IMR-90 (cell line): ENCODE results near the gene RBM48. TPM values are rescaled to one million over a fixed set of nuclear protein-coding genes. Genes with fewer than 3 reads are reported as not detected.

Experiments used
- ATAC-seq: fragments of 200-7000 bp; cut with Tn5 transposase; 2 replicates; pipeline ENCODE4 v1.9.1; 2020; ENCODE audit warnings: low read depth, mild to moderate bottlenecking, moderate library complexity
- BruUV-seq: library from RNA; stranded (reverse); fragments of 400-500 nt; replicated peaks from 2 replicates; lab custom pipeline; 2021; lab: Mats Ljungman, UMichigan
- CTCF ChIA-PET: fragments of 300-600 bp; formaldehyde crosslinking; extraction: SDS; loops from one replicate; lab custom pipeline; 2021; ENCODE audit warnings: antibody characterized with exemption; lab: Yijun Ruan, JAX
- POLR2A ChIA-PET: fragments of 300-600 bp; sonication (Branson Sonifier 250); formaldehyde crosslinking; loops from one replicate; lab custom pipeline; 2022; ENCODE audit warnings: antibody characterized with exemption; ENCODE audit not compliant: unreplicated experiment; lab: Charles Lee
- DNase-seq: peaks from one replicate; pipeline ENCODE4 v3.0.0; 2013
- H2AFZ ChIP-seq: replicated peaks from 2 replicates; pipeline ENCODE3; 2013; ENCODE audit warnings: low read length, mild to moderate bottlenecking; ENCODE audit not compliant: poor library complexity
- H2AK5ac ChIP-seq: 2 replicates; pipeline ENCODE4 v1.6.1; 2013; ENCODE audit warnings: low read depth, low read length, inconsistent platforms
- H2AK9ac ChIP-seq: replicated peaks from 2 replicates; pipeline ENCODE3; 2013; ENCODE audit warnings: mild to moderate bottlenecking, low read depth, low read length, moderate library complexity; ENCODE audit not compliant: poor library complexity
- H2BK120ac ChIP-seq: 2 replicates; pipeline ENCODE4 v1.6.1; 2013; ENCODE audit warnings: low read depth, low read length, inconsistent platforms
- H2BK15ac ChIP-seq: 3 replicates; pipeline ENCODE4 v1.6.1; 2013; ENCODE audit warnings: low read depth, low read length, inconsistent platforms
- H2BK20ac ChIP-seq: 2 replicates; pipeline ENCODE4 v1.6.1; 2013; ENCODE audit warnings: low read depth, mild to moderate bottlenecking, inconsistent platforms, low read length, moderate library complexity
- H2BK5ac ChIP-seq: 2 replicates; pipeline ENCODE4 v1.6.1; 2013; ENCODE audit warnings: mild to moderate bottlenecking, low read depth, low read length, inconsistent platforms; ENCODE audit not compliant: poor library complexity, severe bottlenecking
- H3K14ac ChIP-seq: replicated peaks from 2 replicates; pipeline ENCODE4 v1.6.1; 2013; ENCODE audit warnings: low read depth, low read length, inconsistent platforms
- H3K18ac ChIP-seq: 2 replicates; pipeline ENCODE4 v1.6.1; 2013; ENCODE audit warnings: low read depth, low read length, control low read depth
- H3K23ac ChIP-seq: 2 replicates; pipeline ENCODE4 v1.6.1; 2013; ENCODE audit warnings: low read depth, low read length, inconsistent platforms
- H3K27ac ChIP-seq: 2 replicates; pipeline ENCODE4 v1.5.1; 2013; ENCODE audit warnings: mild to moderate bottlenecking, control low read depth, low read length; ENCODE audit not compliant: insufficient read depth
- H3K27me3 ChIP-seq: 2 replicates; pipeline ENCODE4 v1.6.1; 2013; ENCODE audit warnings: low read length; ENCODE audit not compliant: control insufficient read depth, insufficient read depth
- H3K36me3 ChIP-seq: 2 replicates; pipeline ENCODE4 v1.6.1; 2013; ENCODE audit warnings: low read length, mixed read lengths; ENCODE audit not compliant: control insufficient read depth, insufficient read depth
- H3K4ac ChIP-seq: 2 replicates; pipeline ENCODE4 v1.6.1; 2013; ENCODE audit warnings: low read depth, low read length, inconsistent platforms
- H3K4me1 ChIP-seq: 2 replicates; pipeline ENCODE4 v1.6.1; 2013; ENCODE audit warnings: low read length, mixed read lengths; ENCODE audit not compliant: control insufficient read depth, insufficient read depth
- H3K4me2 ChIP-seq: 2 replicates; pipeline ENCODE4 v1.6.1; 2013; ENCODE audit warnings: low read depth, mild to moderate bottlenecking, control low read depth, low read length, moderate library complexity
- H3K4me3 ChIP-seq: 2 replicates; pipeline ENCODE4 v1.5.1; 2013; ENCODE audit warnings: low read depth, mild to moderate bottlenecking, control low read depth, low read length, moderate library complexity; ENCODE audit not compliant: insufficient read depth
- H3K56ac ChIP-seq: 2 replicates; pipeline ENCODE4 v1.6.1; 2013; ENCODE audit warnings: low read length, inconsistent platforms; ENCODE audit not compliant: insufficient read depth; ENCODE audit errors: extremely low read depth
- H3K79me1 ChIP-seq, 2 experiments: 2 replicates each; pipeline ENCODE4 v1.6.1; 2013; ENCODE audit warnings: low read length in 2 of 2, inconsistent platforms in 1 of 2, low read depth in 1 of 2
- H3K9ac ChIP-seq: 2 replicates; pipeline ENCODE4 v1.6.1; 2013; ENCODE audit warnings: low read depth, low read length, control low read depth
- H3K9me1 ChIP-seq: 2 replicates; pipeline ENCODE4 v1.6.1; 2013; ENCODE audit warnings: low read length, inconsistent platforms; ENCODE audit not compliant: insufficient read depth
- H3K9me3 ChIP-seq: 2 replicates; pipeline ENCODE4 v1.6.1; 2013; ENCODE audit warnings: low read length; ENCODE audit not compliant: control insufficient read depth, insufficient read depth
- H4K20me1 ChIP-seq: 2 replicates; pipeline ENCODE4 v1.6.1; 2013; ENCODE audit warnings: low read length, inconsistent platforms; ENCODE audit not compliant: insufficient read depth
- H4K5ac ChIP-seq: 2 replicates; pipeline ENCODE4 v1.6.1; 2013; ENCODE audit warnings: mild to moderate bottlenecking, low read depth, low read length, control low read depth
- H4K8ac ChIP-seq, 2 experiments: 2 replicates each; pipeline ENCODE4 v1.6.1; 2013; ENCODE audit warnings: low read depth in 2 of 2, low read length in 2 of 2, control low read depth in 1 of 2, inconsistent platforms in 1 of 2
- H4K91ac ChIP-seq: 2 replicates; pipeline ENCODE4 v1.6.1; 2013; ENCODE audit warnings: low read depth, low read length, inconsistent platforms; ENCODE audit not compliant: insufficient read depth
- CEBPB ChIP-seq: IDR thresholded peaks from 2 replicates; pipeline ENCODE4 v1.6.1; 2012; ENCODE audit warnings: low read depth, low read length, improper control_type of control experiment
- MXI1 ChIP-seq: IDR thresholded peaks from 2 replicates; pipeline ENCODE4 v1.6.1; 2012; ENCODE audit warnings: low read depth, mild to moderate bottlenecking, low read length, moderate library complexity, borderline replicate concordance
- NFE2L2 ChIP-seq: fragments of 150-350 bp; IDR thresholded peaks from 2 replicates; pipeline ENCODE4 v1.6.1; 2016; ENCODE audit warnings: low read depth, mild to moderate bottlenecking, low read length
- RFX5 ChIP-seq: IDR thresholded peaks from 2 replicates; pipeline ENCODE4 v1.8.0; 2012; ENCODE audit warnings: low read depth, mild to moderate bottlenecking, low read length, moderate library complexity
- WGBS, 2 experiments: methylation state at CpG; one replicate each; pipeline versions ENCODE4 v1.1.5 to v1.1.7; 2013; ENCODE audit warnings: missing lambda C conversion rate in 2 of 2; ENCODE audit not compliant: insufficient read length in 1 of 2; ENCODE audit errors: extremely low coverage in 2 of 2; 5-methylcytosine and 5-hydroxymethylcytosine counted together
- dilution Hi-C: fragments of 300-500 bp; cut with HindIII; formaldehyde crosslinking; loops from one replicate; pipeline ENCODE4 v1.14.3; 2018; ENCODE audit warnings: low sequenced_read_pairs; ENCODE audit not compliant: unreplicated experiment
- in situ Hi-C: fragments of 300-500 bp; cut with MboI; formaldehyde crosslinking; loops from 3 replicates; pipeline ENCODE4 v1.14.3; 2019; ENCODE audit warnings: low sequenced_read_pairs, inconsistent platforms, mixed read lengths
- intact Hi-C: fragments of 100-400 bp; cut with micrococcal nuclease; formaldehyde crosslinking; loops from 2 replicates; pipeline ENCODE4 v1.10.0; 2022
- polyA plus RNA-seq, 3 experiments: library from polyadenylated mRNA; depleted of rRNA; stranded (reverse); fragments of >200 nt; gene quantifications; 2 replicates each; pipeline ENCODE4 v1.2.3, GENCODE V29; 2012; ENCODE audit warnings: low replicate concordance in 1 of 3
- total RNA-seq: library from RNA; depleted of rRNA; stranded (reverse); fragments of >200 nt; gene quantifications from 2 replicates; pipeline ENCODE4 v1.2.3, GENCODE V29; 2012

RBM48 gene
- total and polyA plus RNA-seq, 2 of the 4 experiments (the other 2 are of a cell fraction): 5.1 to 5.6 TPM

- Histone ChIP-seq H3K9me1 (no peaks in the 10 kb centered on the region), H2BK5ac (no peak overlapping the region), H4K5ac (no peak overlapping the region), H3K56ac (no peak overlapping the region), H3K23ac (no peak overlapping the region), H3K4ac (no peak overlapping the region), H2AK5ac (no peak overlapping the region), H2AFZ (no peak overlapping the region), H4K8ac (no peak overlapping the region), H3K79me1 (no peaks in the 10 kb centered on the region), H3K36me3 (no peaks in the 10 kb centered on the region), H3K4me2 (no peak overlapping the region), H3K4me3 (no peak overlapping the region), H2BK120ac (no peak overlapping the region), H3K9ac (no peak overlapping the region), H3K4me1 (no peaks in the 10 kb centered on the region), H2BK20ac (no peak overlapping the region), H2BK15ac (no peak overlapping the region), H3K18ac (no peak overlapping the region), H2AK9ac (no peak overlapping the region), H3K27me3 (no peaks in the 10 kb centered on the region; the same call in 1 of the 2 replicates), H4K20me1 (no peaks in the 10 kb centered on the region), H3K9me3 (no peaks in the 10 kb centered on the region), H4K91ac (no peak overlapping the region), H3K14ac (no peak overlapping the region), H3K27ac (no peak overlapping the region)
- BruUV-seq: no TSS peak
- dilution Hi-C loops: no loop called here
- WGBS, 2 experiments: 94% methylated on average over 5 of the region's 17 CpGs; no CpG with 5 or more reads in 1 of the 2 experiments
- DNase-seq: no peak
- intact Hi-C loops: no loop called here
- in situ Hi-C loops: no loop called here
- ChIA-PET CTCF (no interaction called here), POLR2A (no interaction called here)
- no peak for ATAC-seq
- TF ChIP-seq RFX5 (no peak), CEBPB (no peak), NFE2L2 (no peak), MXI1 (no peak)
Measured at GRCh38 chr7:92546856-92547497, 18.4 kb downstream of the RBM48 start.
